Thoracic aorta (tissue), 2 donors: ENCODE results near the gene FBXO33. TPM values are rescaled to one million over a fixed set of nuclear protein-coding genes. Genes with fewer than 3 reads are reported as not detected.
A peak's percentile ranks its signal among the peaks of the same experiment; 100 is the strongest.

ENCODE experiments used
- ATAC-seq: fragments of 150-250 bp; one replicate; pipeline ENCODE4 v1.8.0; 2017; ENCODE audit warnings: low read depth; ENCODE audit not compliant: insufficient number of reproducible peaks, low FRiP score
- DNase-seq: peaks from one replicate; pipeline ENCODE4 v3.0.0-alpha.2; 2020; ENCODE audit warnings: low spot score
- H3K27ac ChIP-seq, 2 donors: fragments of 200-600 bp; sonication (generic); 1 replicate in 1 of 2; 2 replicates in 1 of 2; pipeline ENCODE4 v1.5.1; 2016; ENCODE audit warnings: mild to moderate bottlenecking in 2 of 2, moderate library complexity in 2 of 2
- H3K27me3 ChIP-seq: fragments of 200-600 bp; sonication (generic); replicated peaks from 2 replicates; pipeline ENCODE4 v1.6.0; 2016; ENCODE audit warnings: mild to moderate bottlenecking; ENCODE audit not compliant: insufficient read depth
- H3K36me3 ChIP-seq: fragments of 200-600 bp; sonication (generic); one replicate; pipeline ENCODE4 v1.5.1; 2016
- H3K4me1 ChIP-seq, 2 donors: fragments of 200-600 bp; sonication (generic); 1 replicate in 1 of 2; 2 replicates in 1 of 2; pipeline versions ENCODE4 v1.5.1 to v1.6.0; 2016; ENCODE audit warnings: low read depth in 2 of 2, mild to moderate bottlenecking in 1 of 2; ENCODE audit not compliant: control insufficient read depth in 1 of 2
- H3K4me3 ChIP-seq: fragments of 200-600 bp; sonication (generic); 2 replicates; pipeline ENCODE4 v1.5.1; 2016; ENCODE audit warnings: mild to moderate bottlenecking
- H3K9me3 ChIP-seq: fragments of 200-600 bp; sonication (generic); 2 replicates; pipeline ENCODE4 v1.5.1; 2016
- CTCF ChIP-seq: fragments of 200-600 bp; sonication (generic); IDR thresholded peaks from one replicate; pipeline ENCODE4 v1.5.1; 2019; ENCODE audit warnings: antibody characterized with exemption
- total RNA-seq, 2 donors: library from RNA; depleted of rRNA; stranded (reverse); fragments of >200 nt; gene quantifications; one replicate each; pipeline versions ENCODE4 v1.1.0 to v1.2.3, GENCODE V29; 2016

The FBXO33 gene
- total RNA-seq, 2 donors from 2014 or later = 23.0 to 26.2 TPM

- H3K4me3 ChIP-seq = peak overlapping the region; percentile 92
- H3K36me3 ChIP-seq = no peaks in the 10 kb centered on the region
- DNase-seq (no peak), ATAC-seq (no peak)
- no peaks in the 10 kb centered on the region for H3K9me3 ChIP-seq
- no peaks in the 10 kb centered on the region for H3K27me3 ChIP-seq
- TF ChIP-seq CTCF = no peak
- H3K4me1 ChIP-seq = peaks cover 30 to 47% of the 10 kb centered on the region in 2 donors
- H3K27ac ChIP-seq = peak overlapping the region; percentile 99
These were observed 636 bp downstream of the FBXO33 start for GRCh38 chr14:39431416-39432178.

DNA sequence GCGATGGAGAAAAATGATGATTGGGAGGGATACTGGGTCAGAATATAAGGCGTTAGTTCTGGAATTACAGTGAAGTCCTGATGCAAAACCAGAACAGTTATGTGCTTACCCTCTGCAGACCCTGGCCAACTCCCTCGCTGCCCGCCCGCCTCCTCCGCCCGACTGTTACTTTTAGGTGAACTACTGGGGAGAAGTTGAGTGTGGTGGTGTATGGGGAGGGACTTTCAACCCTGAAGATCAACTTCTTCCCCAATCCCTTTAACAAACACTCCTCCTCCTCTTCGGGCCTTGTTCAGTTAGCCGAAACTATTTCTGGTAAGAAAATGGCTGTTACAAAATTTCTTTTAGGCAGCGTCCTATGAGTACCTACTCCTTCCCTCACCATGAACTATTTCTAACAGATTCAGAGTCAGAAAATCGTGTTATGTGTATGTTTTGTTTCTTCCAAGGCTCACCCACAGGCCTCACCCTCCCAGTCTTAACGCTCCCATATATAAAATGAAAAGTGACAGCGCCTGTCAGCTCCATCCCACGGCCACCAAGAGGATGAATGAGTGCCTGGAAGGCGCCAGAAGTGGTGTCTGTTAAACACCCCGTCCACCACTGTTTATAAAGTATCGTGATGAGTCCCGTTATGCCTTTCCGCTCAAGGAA, 1.3 kb downstream of the FBXO33 start:
- Histone ChIP-seq H3K4me1 (peaks cover 35 to 52% of the 10 kb centered on the region in 2 donors), H3K9me3 (no peaks in the 10 kb centered on the region), H3K27ac (peak overlapping the region; percentile 99), H3K27me3 (no peaks in the 10 kb centered on the region), H3K4me3 (peak overlapping the region; percentile 92), H3K36me3 (no peaks in the 10 kb centered on the region)
- DNase-seq (no peak), ATAC-seq (no peak)
- TF ChIP-seq CTCF = no peak

- H3K4me1 ChIP-seq = peaks cover 42 to 69% of the 10 kb centered on the region in 2 donors
- no peak overlapping the region for H3K27ac ChIP-seq
- no peaks in the 10 kb centered on the region for H3K9me3 ChIP-seq
- no peaks in the 10 kb centered on the region for H3K36me3 ChIP-seq
- H3K27me3 ChIP-seq = no peaks in the 10 kb centered on the region
- ATAC-seq (no peak), DNase-seq (no peak)
- no peak overlapping the region for H3K4me3 ChIP-seq
- TF ChIP-seq CTCF = no peak
These were observed 4.1 kb downstream of the FBXO33 start for GRCh38 chr14:39428118-39428517.

DNA sequence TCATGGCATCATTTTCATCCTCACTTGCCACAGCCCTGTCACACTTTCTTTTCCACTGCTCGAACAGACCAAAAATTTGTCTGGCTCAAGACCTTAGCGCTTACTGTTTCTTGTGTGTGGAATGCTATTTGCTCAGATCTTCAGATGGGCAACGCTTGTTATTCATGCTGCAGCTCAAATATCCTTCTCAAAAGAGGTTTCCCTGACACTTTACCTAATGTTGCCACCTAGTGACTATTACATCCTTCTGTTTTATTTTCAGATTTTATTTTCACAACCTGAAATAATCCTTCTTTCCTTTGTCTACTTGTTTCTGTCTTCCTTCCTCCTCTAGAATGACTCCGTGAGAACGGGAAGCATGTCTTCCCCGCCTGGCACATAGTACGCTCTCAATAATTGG, 5.6 kb downstream of the FBXO33 start:
- Histone ChIP-seq H3K4me3 (peak overlapping the region; percentile 22), H3K9me3 (no peaks in the 10 kb centered on the region), H3K4me1 (peaks cover 42 to 76% of the 10 kb centered on the region in 2 donors), H3K27ac (no peak overlapping the region), H3K36me3 (no peaks in the 10 kb centered on the region), H3K27me3 (no peaks in the 10 kb centered on the region)
- no peak for TF ChIP-seq CTCF
- DNase-seq (no peak), ATAC-seq (no peak)

DNA sequence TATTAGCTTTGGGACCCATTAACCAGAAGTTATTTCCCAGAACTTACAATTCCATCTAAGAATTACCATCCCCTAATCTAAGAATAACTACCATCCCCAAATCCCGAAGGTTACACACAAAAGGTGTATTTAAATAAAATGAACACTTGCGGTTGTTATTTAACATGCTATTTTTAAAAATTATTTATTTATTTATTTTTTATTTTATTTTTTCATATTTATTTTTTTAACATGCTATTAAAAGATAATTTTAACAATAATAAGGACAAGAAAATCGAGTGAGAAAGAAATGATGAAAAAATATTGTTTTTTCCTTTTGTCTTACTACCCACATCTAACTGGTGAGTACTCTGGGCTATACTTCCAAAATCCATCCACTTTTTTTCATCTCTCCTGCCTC, 6.3 kb downstream of the FBXO33 start:
- H3K9me3 ChIP-seq = no peaks in the 10 kb centered on the region
- no peaks in the 10 kb centered on the region for H3K36me3 ChIP-seq
- TF ChIP-seq CTCF = no peak
- H3K27ac ChIP-seq = no peak overlapping the region
- no peaks in the 10 kb centered on the region for H3K27me3 ChIP-seq
- no peak overlapping the region for H3K4me3 ChIP-seq
- H3K4me1 ChIP-seq = peaks cover 42 to 75% of the 10 kb centered on the region in 2 donors
- DNase-seq (no peak), ATAC-seq (no peak)
